Measurements from ENCODE around the gene RNF157.
"Not testable (repeated sequence)": the region's sequence is repeated elsewhere in the genome, so short reads cannot be mapped to it uniquely, and the experiment has no call there.

Gene RNF157

GRCh38 chr17:76253841-76254240 is 13.5 kb upstream of the RNF157 start:
- H3K4me2 ChIP-seq (ENCODE audit: low read depth, low read length), result no peak overlapping the region

GRCh38 chr17:76252967-76253766 is 12.9 kb upstream of the RNF157 start:
- H3K4me2 ChIP-seq (ENCODE audit: low read depth, low read length); H3K9ac ChIP-seq (ENCODE audit: low read length); H3F3A ChIP-seq (ENCODE audit: insufficient read depth, low read length); H3K36me3 ChIP-seq (replicated peaks; ENCODE audit: insufficient read depth, low read length); H3K9me2 ChIP-seq (replicated peaks; ENCODE audit: insufficient read depth, low read length); DNase-seq; H2AFZ ChIP-seq (ENCODE audit: low read length); H3K27me3 ChIP-seq (replicated peaks; ENCODE audit: insufficient read depth, low read length); H3K9me3 ChIP-seq (replicated peaks; ENCODE audit: insufficient read depth, low read length); H3K79me2 ChIP-seq (ENCODE audit: low read length); H3K4me3 ChIP-seq (ENCODE audit: low read length); H4K20me1 ChIP-seq (ENCODE audit: insufficient read depth, low read length); H3K27ac ChIP-seq (ENCODE audit: low read length): not testable (repeated sequence)
- peaks cover 17% of the 10 kb centered on the region for H3K4me1 ChIP-seq (ENCODE audit: low read length)

More at GRCh38 chr17:76253841-76254240, 13.5 kb upstream of the RNF157 start:
- Histone ChIP-seq H3K4me3 (ENCODE audit: low read length) (no peak overlapping the region), H4K20me1 (ENCODE audit: insufficient read depth, low read length) (no peaks in the 10 kb centered on the region), H3K9ac (ENCODE audit: low read length) (no peak overlapping the region), H3K9me3 (replicated peaks; ENCODE audit: insufficient read depth, low read length) (no peaks in the 10 kb centered on the region), H3K4me1 (ENCODE audit: low read length) (peaks cover 17% of the 10 kb centered on the region), H3K36me3 (replicated peaks; ENCODE audit: insufficient read depth, low read length) (no peaks in the 10 kb centered on the region), H2AFZ (ENCODE audit: low read length) (no peak overlapping the region), H3K27me3 (replicated peaks; ENCODE audit: insufficient read depth, low read length) (no peaks in the 10 kb centered on the region), H3F3A (ENCODE audit: insufficient read depth, low read length) (peaks cover 4% of the 10 kb centered on the region; the same call in 1 of the 2 replicates), H3K27ac (ENCODE audit: low read length) (no peak overlapping the region), H3K9me2 (replicated peaks; ENCODE audit: insufficient read depth, low read length) (no peaks in the 10 kb centered on the region), H3K79me2 (ENCODE audit: low read length) (no peaks in the 10 kb centered on the region)
- no peak for DNase-seq
- TF ChIP-seq EZH2phosphoT487 (IDR thresholded peaks at IDR 0.05; ENCODE audit: low read length) (no peak), EZH2 (optimal IDR thresholded peaks at IDR 0.05; ENCODE audit: low read depth, low read length) (no peak), CTCF (IDR thresholded peaks at IDR 0.05; ENCODE audit: low read length) (no peak)

GRCh38 chr17:76252040-76252954 is 12.0 kb upstream of the RNF157 start:
- no peak overlapping the region for H3K4me3 ChIP-seq (ENCODE audit: low read length)
- H3K9me2 ChIP-seq (replicated peaks; ENCODE audit: insufficient read depth, low read length), result no peaks in the 10 kb centered on the region
- H3K4me2 ChIP-seq (ENCODE audit: low read depth, low read length), result no peak overlapping the region
- peaks cover 10% of the 10 kb centered on the region; the same call in 1 of the 2 replicates for H3F3A ChIP-seq (ENCODE audit: insufficient read depth, low read length)
- no peaks in the 10 kb centered on the region for H4K20me1 ChIP-seq (ENCODE audit: insufficient read depth, low read length)
- H2AFZ ChIP-seq (ENCODE audit: low read length), result no peak overlapping the region
- no peaks in the 10 kb centered on the region for H3K27me3 ChIP-seq (replicated peaks; ENCODE audit: insufficient read depth, low read length)
- H3K9ac ChIP-seq (ENCODE audit: low read length), result no peak overlapping the region
- no peak for TF ChIP-seq CTCF (IDR thresholded peaks at IDR 0.05; ENCODE audit: low read length)
- TF ChIP-seq EZH2phosphoT487 (IDR thresholded peaks at IDR 0.05; ENCODE audit: low read length), result no peak
- no peak for TF ChIP-seq EZH2 (optimal IDR thresholded peaks at IDR 0.05; ENCODE audit: low read depth, low read length)
- H3K27ac ChIP-seq (ENCODE audit: low read length), result no peak overlapping the region
- H3K79me2 ChIP-seq (ENCODE audit: low read length), result no peaks in the 10 kb centered on the region
- no peaks in the 10 kb centered on the region for H3K9me3 ChIP-seq (replicated peaks; ENCODE audit: insufficient read depth, low read length)
- no peak for DNase-seq
- no peaks in the 10 kb centered on the region for H3K36me3 ChIP-seq (replicated peaks; ENCODE audit: insufficient read depth, low read length)
- peaks cover 23% of the 10 kb centered on the region for H3K4me1 ChIP-seq (ENCODE audit: low read length)

All from MM.1S (cell line).